Neuronal stem cell (in vitro differentiated cells): ENCODE data around the gene GDAP1L1.

Experiments
- DNase-seq: peaks from one replicate; pipeline ENCODE4 v3.0.0-alpha.2; 2013; ENCODE audit warnings: low spot score
- H2AFZ ChIP-seq: one replicate; pipeline ENCODE4 v1.6.1; 2013; ENCODE audit warnings: mild to moderate bottlenecking, low read length, inconsistent platforms
- H2AK5ac ChIP-seq: 2 replicates; pipeline ENCODE4 v1.6.1; 2013; ENCODE audit warnings: low read depth, mild to moderate bottlenecking, inconsistent platforms, low read length, moderate library complexity, mixed read lengths
- H2BK120ac ChIP-seq: 2 replicates; pipeline ENCODE4 v1.6.1; 2013; ENCODE audit warnings: low read depth, mild to moderate bottlenecking, inconsistent platforms, low read length, moderate library complexity, mixed read lengths
- H2BK12ac ChIP-seq: one replicate; pipeline ENCODE4 v1.6.1; 2013; ENCODE audit warnings: low read length, inconsistent platforms
- H2BK15ac ChIP-seq: 2 replicates; pipeline ENCODE4 v1.6.1; 2013; ENCODE audit warnings: mild to moderate bottlenecking, low read length, inconsistent platforms, mixed read lengths
- H2BK5ac ChIP-seq: one replicate; pipeline ENCODE4 v1.6.1; 2013; ENCODE audit warnings: inconsistent platforms, mild to moderate bottlenecking, low read length, moderate library complexity
- H3K14ac ChIP-seq: one replicate; pipeline ENCODE4 v1.6.1; 2013; ENCODE audit warnings: low read length, inconsistent platforms
- H3K18ac ChIP-seq: 2 replicates; pipeline ENCODE4 v1.6.1; 2013; ENCODE audit warnings: low read length, inconsistent platforms
- H3K23ac ChIP-seq: 2 replicates; pipeline ENCODE4 v1.6.1; 2013; ENCODE audit warnings: low read depth, mild to moderate bottlenecking, mixed read lengths, low read length, inconsistent platforms; ENCODE audit not compliant: poor library complexity
- H3K27ac ChIP-seq: replicated peaks from 3 replicates; pipeline ENCODE4 v1.5.1; 2013; ENCODE audit warnings: low read length, inconsistent platforms
- H3K27me3 ChIP-seq, 3 experiments: 2 replicates each; pipeline ENCODE4 v1.6.1; 2013; ENCODE audit warnings: low read length in 3 of 3, mild to moderate bottlenecking in 2 of 3, inconsistent platforms in 1 of 3, low read depth in 1 of 3, mixed read lengths in 1 of 3, moderate library complexity in 1 of 3; ENCODE audit not compliant: control insufficient read depth in 3 of 3, insufficient read depth in 3 of 3
- H3K36me3 ChIP-seq, 2 donors: replicated peaks in 1 of 2; 2 replicates each; pipeline ENCODE4 v1.6.1; 2013; ENCODE audit warnings: low read length in 2 of 2; ENCODE audit not compliant: control insufficient read depth in 2 of 2, insufficient read depth in 2 of 2
- H3K4ac ChIP-seq: 2 replicates; pipeline ENCODE4 v1.6.1; 2013; ENCODE audit warnings: inconsistent platforms, mild to moderate bottlenecking, low read length, moderate library complexity
- H3K4me1 ChIP-seq, 2 donors: 1 replicate in 1 of 2; 2 replicates in 1 of 2; pipeline ENCODE4 v1.6.1; 2013; ENCODE audit warnings: low read length in 2 of 2, low read depth in 1 of 2; ENCODE audit not compliant: control insufficient read depth in 2 of 2, insufficient read depth in 1 of 2
- H3K4me2 ChIP-seq: one replicate; pipeline ENCODE4 v1.6.1; 2013; ENCODE audit warnings: mild to moderate bottlenecking, low read length, inconsistent platforms; ENCODE audit not compliant: insufficient read depth, poor library complexity, severe bottlenecking
- H3K4me3 ChIP-seq, 2 donors: 2 replicates each; pipeline ENCODE4 v1.5.1; 2013; ENCODE audit warnings: low read length in 2 of 2, mild to moderate bottlenecking in 2 of 2, inconsistent platforms in 1 of 2, moderate library complexity in 1 of 2
- H3K79me1 ChIP-seq: one replicate; pipeline ENCODE4 v1.6.1; 2013; ENCODE audit warnings: low read depth, mild to moderate bottlenecking, inconsistent platforms, low read length, moderate library complexity
- H3K9ac ChIP-seq: one replicate; pipeline ENCODE4 v1.6.1; 2013; ENCODE audit warnings: mild to moderate bottlenecking, low read depth, low read length, inconsistent platforms; ENCODE audit not compliant: poor library complexity
- H3K9me3 ChIP-seq, 2 donors: replicated peaks in 1 of 2; 2 replicates each; pipeline versions ENCODE3 to v1.6.1; 2013; ENCODE audit warnings: low read length in 2 of 2, mild to moderate bottlenecking in 2 of 2, inconsistent platforms in 1 of 2, low read depth in 1 of 2, mixed read lengths in 1 of 2, moderate library complexity in 1 of 2; ENCODE audit not compliant: control insufficient read depth in 2 of 2, insufficient read depth in 1 of 2
- H4K8ac ChIP-seq: one replicate; pipeline ENCODE4 v1.6.1; 2013; ENCODE audit warnings: low read depth, mild to moderate bottlenecking, inconsistent platforms, low read length, moderate library complexity
- H4K91ac ChIP-seq: one replicate; pipeline ENCODE4 v1.6.1; 2013; ENCODE audit warnings: low read length, low read depth, mild to moderate bottlenecking, inconsistent platforms; ENCODE audit not compliant: poor library complexity
- WGBS, 2 donors: extraction: QIAGEN DNeasy Blood & Tissue Kit; methylation state at CpG; one replicate each; pipeline ENCODE4 v1.1.7; 2013; ENCODE audit warnings: missing lambda C conversion rate in 2 of 2, mixed read lengths in 1 of 2; ENCODE audit not compliant: insufficient read length in 2 of 2, insufficient replicate concordance in 1 of 2; ENCODE audit errors: extremely low coverage in 2 of 2; 5-methylcytosine and 5-hydroxymethylcytosine counted together

GDAP1L1 gene

GRCh38 chr20:44306927-44307326, 59.8 kb downstream of the GDAP1L1 start:
- Histone ChIP-seq H3K9me3 (no peaks in the 10 kb centered on the region), H3K36me3 (no peaks in the 10 kb centered on the region), H2BK12ac (no peak overlapping the region), H2AK5ac (no peak overlapping the region), H3K4ac (no peak overlapping the region), H4K91ac (no peak overlapping the region), H2BK5ac (no peak overlapping the region), H3K18ac (no peak overlapping the region), H3K79me1 (peaks cover 9% of the 10 kb centered on the region), H3K4me1 (peaks cover 4 to 8% of the 10 kb centered on the region in 2 donors), H3K4me2 (no peak overlapping the region), H3K4me3 (peak overlapping the region in 1 of 2 donors; percentile 51), H3K27me3 (peaks cover 0 to 4% (median 3%) of the 10 kb centered on the region in 3 experiments), H2BK15ac (no peak overlapping the region), H2BK120ac (no peak overlapping the region), H2AFZ (no peak overlapping the region), H4K8ac (no peak overlapping the region), H3K9ac (no peak overlapping the region), H3K14ac (no peak overlapping the region), H3K23ac (no peak overlapping the region), H3K27ac (no peak overlapping the region)
- DNase-seq, result no peak
- WGBS, 2 donors, result no CpG with 5 or more reads among the region's 9 CpGs

GRCh38 chr20:44309763-44310663, 62.9 kb downstream of the GDAP1L1 start:
- Histone ChIP-seq H2BK15ac (no peak overlapping the region), H2AFZ (peak overlapping the region; percentile 97), H2BK12ac (no peak overlapping the region), H3K9ac (peak overlapping the region; percentile 97), H3K23ac (peak overlapping the region; percentile 99), H3K9me3 (no peaks in the 10 kb centered on the region), H3K18ac (no peak overlapping the region), H3K79me1 (peaks cover 6% of the 10 kb centered on the region), H3K27ac (no peak overlapping the region), H3K4me3 (peak overlapping the region; percentile 75 to 91), H2AK5ac (peak overlapping the region; percentile 95), H2BK5ac (peak overlapping the region; percentile 75), H4K8ac (no peak overlapping the region), H4K91ac (no peak overlapping the region), H2BK120ac (peak overlapping the region; percentile 81), H3K27me3 (peaks cover 0 to 7% (median 5%) of the 10 kb centered on the region in 3 experiments), H3K4me2 (peak overlapping the region; percentile 99), H3K14ac (peak overlapping the region; percentile 100), H3K4me1 (peaks cover 4 to 7% of the 10 kb centered on the region in 2 donors), H3K36me3 (no peaks in the 10 kb centered on the region), H3K4ac (peak overlapping the region; percentile 53)
- no CpG with 5 or more reads among the region's 17 CpGs for WGBS, 2 donors
- no peak for DNase-seq

- no peak within 1 kb of the TSS for H3K27ac ChIP-seq
- H2BK120ac ChIP-seq, result peak within 1 kb of the TSS; percentile 81
- peak within 1 kb of the TSS; percentile 99 for H3K23ac ChIP-seq
- peak within 1 kb of the TSS; percentile 99 for H3K18ac ChIP-seq
- H3K4me2 ChIP-seq, result peak within 1 kb of the TSS; percentile 99
- no peaks in the 10 kb centered on the region for H3K9me3 ChIP-seq
- peak within 1 kb of the TSS; percentile 97 for H3K9ac ChIP-seq
- WGBS, 2 donors, result no CpG with 5 or more reads among the region's 70 CpGs
- no peak within 1 kb of the TSS for H4K8ac ChIP-seq
- peak; percentile 97 for DNase-seq
- peak within 1 kb of the TSS; percentile 75 to 91 for H3K4me3 ChIP-seq
- H2BK15ac ChIP-seq, result peak within 1 kb of the TSS; percentile 81
- peak within 1 kb of the TSS; percentile 53 for H3K4ac ChIP-seq
- peaks cover 0 to 7% (median 5%) of the 10 kb centered on the region in 3 experiments for H3K27me3 ChIP-seq
- peaks cover 4 to 7% of the 10 kb centered on the region in 2 donors for H3K4me1 ChIP-seq
- H2BK5ac ChIP-seq, result peak within 1 kb of the TSS; percentile 75
- no peak within 1 kb of the TSS for H4K91ac ChIP-seq
- H3K14ac ChIP-seq, result peak within 1 kb of the TSS; percentile 100
- H2AK5ac ChIP-seq, result peak within 1 kb of the TSS; percentile 95
- H3K79me1 ChIP-seq, result peaks cover 6% of the 10 kb centered on the region
- no peaks in the 10 kb centered on the region for H3K36me3 ChIP-seq
- peak within 1 kb of the TSS; percentile 97 for H2AFZ ChIP-seq
- H2BK12ac ChIP-seq, result no peak within 1 kb of the TSS
These were observed 63.8 kb downstream of the GDAP1L1 start, which contains the start of gene FITM2 for GRCh38 chr20:44310664-44311639. TSS of gene FITM2 (minus strand) at chr20:44311202. CDS start at chr20:44311148, 54 bp downstream.
